Right atrium auricular region (tissue), 2 donors: ENCODE results near the gene CAPZA1. TPM values are rescaled to one million over a fixed set of nuclear protein-coding genes. Genes with fewer than 3 reads are reported as not detected.

Experiments used
- DNase-seq: peaks from one replicate; pipeline ENCODE4 v3.0.0-alpha.2; 2019; ENCODE audit warnings: low spot score
- H3K27ac ChIP-seq, 2 donors: fragments of 200-600 bp; sonication (generic); 1 replicate in 1 of 2; 2 replicates in 1 of 2; pipeline ENCODE4 v1.5.1; 2016 to 2019
- H3K27me3 ChIP-seq, 2 donors: fragments of 200-600 bp; sonication (generic); one replicate each; pipeline versions ENCODE4 v1.5.1 to v1.6.0; 2017 to 2019
- H3K36me3 ChIP-seq: fragments of 200-600 bp; sonication (generic); one replicate; pipeline ENCODE4 v1.5.1; 2016
- H3K4me1 ChIP-seq, 2 donors: fragments of 200-600 bp; sonication (generic); one replicate each; pipeline versions ENCODE4 v1.5.1 to v1.6.0; 2017 to 2019
- H3K4me3 ChIP-seq, 2 donors: fragments of 200-600 bp; sonication (generic); 1 replicate in 1 of 2; 2 replicates in 1 of 2; pipeline ENCODE4 v1.5.1; 2017 to 2019; ENCODE audit warnings: mild to moderate bottlenecking in 1 of 2, moderate library complexity in 1 of 2
- H3K9me3 ChIP-seq, 2 donors: fragments of 200-600 bp; sonication (generic); one replicate each; pipeline ENCODE4 v1.5.1; 2019
- CTCF ChIP-seq, 2 donors: fragments of 200-600 bp; sonication (generic); IDR thresholded peaks; one replicate each; pipeline ENCODE4 v1.5.1; 2019; ENCODE audit warnings: antibody characterized with exemption in 2 of 2
- total RNA-seq, 2 donors: library from RNA; depleted of rRNA; stranded (reverse); fragments of >200 nt; gene quantifications; one replicate each; pipeline ENCODE4 v1.1.0, GENCODE V29; 2016

The CAPZA1 gene
- total RNA-seq, 2 donors from 2014 or later, result 29.0 to 46.0 TPM

- DNase-seq, result no peak
- Histone ChIP-seq H3K9me3 (no peaks in the 10 kb centered on the region), H3K27me3 (no peaks in the 10 kb centered on the region), H3K36me3 (no peaks in the 10 kb centered on the region), H3K4me3 (peak overlapping the region; percentile 53 to 71), H3K4me1 (peaks cover 0 to 24% of the 10 kb centered on the region in 2 donors), H3K27ac (peak overlapping the region; percentile 75 to 82)
- TF ChIP-seq CTCF (IDR thresholded peaks at IDR 0.05), result no peak
Measured at GRCh38 chr1:112713466-112714312, 94.1 kb downstream of the CAPZA1 start.

- DNase-seq, result no peak
- Histone ChIP-seq H3K27me3 (no peaks in the 10 kb centered on the region), H3K4me1 (peaks cover 0 to 28% of the 10 kb centered on the region in 2 donors), H3K4me3 (peak overlapping the region; percentile 53 to 71), H3K27ac (peak overlapping the region; percentile 75 to 82), H3K9me3 (no peaks in the 10 kb centered on the region), H3K36me3 (no peaks in the 10 kb centered on the region)
- no peak for TF ChIP-seq CTCF (IDR thresholded peaks at IDR 0.05)
Measured at GRCh38 chr1:112714313-112715263, 95.0 kb downstream of the CAPZA1 start.

- Histone ChIP-seq H3K36me3 (no peaks in the 10 kb centered on the region), H3K4me3 (peak within 1 kb of the TSS; percentile 53 to 71), H3K27ac (peak within 1 kb of the TSS; percentile 75 to 82), H3K4me1 (peaks cover 0 to 28% of the 10 kb centered on the region in 2 donors), H3K27me3 (no peaks in the 10 kb centered on the region), H3K9me3 (no peaks in the 10 kb centered on the region)
- no peak for TF ChIP-seq CTCF (IDR thresholded peaks at IDR 0.05)
- DNase-seq, result peak; percentile 96
Measured at GRCh38 chr1:112715264-112716053, 95.8 kb downstream of the CAPZA1 start, which contains the start of gene PPM1J. Gene PPM1J (minus strand): TSS chr1:112715332. CDS start chr1:112715301, 31 bp downstream.

- no peaks in the 10 kb centered on the region for H3K27me3 ChIP-seq
- peak overlapping the region; percentile 75 to 82 for H3K27ac ChIP-seq
- no peaks in the 10 kb centered on the region for H3K9me3 ChIP-seq
- DNase-seq, result peak; percentile 90
- peak overlapping the region; percentile 53 to 71 for H3K4me3 ChIP-seq
- peak; percentile 86 to 93 for TF ChIP-seq CTCF (IDR thresholded peaks at IDR 0.05)
- no peaks in the 10 kb centered on the region for H3K36me3 ChIP-seq
- H3K4me1 ChIP-seq, result peaks cover 0 to 28% of the 10 kb centered on the region in 2 donors
Measured at GRCh38 chr1:112716133-112716720, 96.6 kb downstream of the CAPZA1 start.
